Mesendoderm (in vitro differentiated cells): ENCODE results near the gene CYRIA.
A peak's percentile ranks its signal among the peaks of the same experiment; 100 is the strongest.

Experiments
- DNase-seq: peaks from one replicate; pipeline ENCODE4 v3.0.0; 2013
- H2AK5ac ChIP-seq: 2 replicates; pipeline ENCODE4 v1.6.1; 2013; ENCODE audit warnings: low read length, inconsistent platforms
- H2BK120ac ChIP-seq: 2 replicates; pipeline ENCODE4 v1.6.1; 2013; ENCODE audit warnings: low read depth, mild to moderate bottlenecking, low read length, moderate library complexity, mixed read lengths
- H2BK15ac ChIP-seq: replicated peaks from 2 replicates; pipeline ENCODE4 v1.6.1; 2013; ENCODE audit warnings: low read depth, mild to moderate bottlenecking, moderate library complexity
- H2BK5ac ChIP-seq: 2 replicates; pipeline ENCODE4 v1.6.1; 2013; ENCODE audit warnings: low read length, inconsistent platforms
- H3K18ac ChIP-seq: 2 replicates; pipeline ENCODE4 v1.6.1; 2013; ENCODE audit warnings: mild to moderate bottlenecking, low read length, mixed read lengths
- H3K23ac ChIP-seq: one replicate; pipeline ENCODE4 v1.6.1; 2013; ENCODE audit warnings: low read length
- H3K27ac ChIP-seq: 2 replicates; pipeline ENCODE4 v1.5.1; 2013; ENCODE audit warnings: low read depth, mild to moderate bottlenecking, inconsistent platforms, low read length, moderate library complexity
- H3K27me3 ChIP-seq: 2 replicates; pipeline ENCODE4 v1.6.1; 2013; ENCODE audit warnings: low read length, control low read depth, mild to moderate bottlenecking, inconsistent platforms; ENCODE audit not compliant: insufficient read depth, poor library complexity
- H3K36me3 ChIP-seq: 2 replicates; pipeline ENCODE4 v1.6.1; 2013; ENCODE audit warnings: low read length, inconsistent platforms; ENCODE audit not compliant: control insufficient read depth, insufficient read depth
- H3K4ac ChIP-seq: one replicate; pipeline ENCODE4 v1.6.1; 2013; ENCODE audit warnings: low read depth, mild to moderate bottlenecking, low read length, moderate library complexity
- H3K4me1 ChIP-seq: 2 replicates; pipeline ENCODE4 v1.6.1; 2013; ENCODE audit warnings: low read depth, low read length, inconsistent platforms; ENCODE audit not compliant: control insufficient read depth
- H3K4me2 ChIP-seq: 2 replicates; pipeline ENCODE4 v1.6.1; 2013; ENCODE audit warnings: low read length
- H3K4me3 ChIP-seq: 2 replicates; pipeline ENCODE4 v1.5.1; 2013; ENCODE audit warnings: mild to moderate bottlenecking, low read length
- H3K56ac ChIP-seq: one replicate; pipeline ENCODE4 v1.6.1; 2013; ENCODE audit warnings: low read length
- H3K79me1 ChIP-seq: 2 replicates; pipeline ENCODE4 v1.6.1; 2013; ENCODE audit warnings: low read length, inconsistent platforms
- H3K79me2 ChIP-seq: 2 replicates; pipeline ENCODE4 v1.6.1; 2013; ENCODE audit warnings: mild to moderate bottlenecking, low read length; ENCODE audit not compliant: control insufficient read depth, insufficient read depth
- H3K9ac ChIP-seq: 2 replicates; pipeline ENCODE4 v1.6.1; 2013; ENCODE audit warnings: low read length, inconsistent platforms
- H4K5ac ChIP-seq: one replicate; pipeline ENCODE4 v1.6.1; 2013; ENCODE audit warnings: low read length
- H4K8ac ChIP-seq: one replicate; pipeline ENCODE4 v1.6.1; 2013; ENCODE audit warnings: low read depth, mild to moderate bottlenecking, control low read depth, low read length, moderate library complexity
- WGBS: extraction: QIAGEN DNeasy Blood & Tissue Kit; methylation state at CpG from one replicate; pipeline ENCODE4 v1.1.7; 2013; ENCODE audit warnings: low lambda C conversion rate, missing lambda C conversion rate; ENCODE audit not compliant: insufficient coverage; ENCODE audit errors: extremely low coverage; 5-methylcytosine and 5-hydroxymethylcytosine counted together

The CYRIA gene

DNA sequence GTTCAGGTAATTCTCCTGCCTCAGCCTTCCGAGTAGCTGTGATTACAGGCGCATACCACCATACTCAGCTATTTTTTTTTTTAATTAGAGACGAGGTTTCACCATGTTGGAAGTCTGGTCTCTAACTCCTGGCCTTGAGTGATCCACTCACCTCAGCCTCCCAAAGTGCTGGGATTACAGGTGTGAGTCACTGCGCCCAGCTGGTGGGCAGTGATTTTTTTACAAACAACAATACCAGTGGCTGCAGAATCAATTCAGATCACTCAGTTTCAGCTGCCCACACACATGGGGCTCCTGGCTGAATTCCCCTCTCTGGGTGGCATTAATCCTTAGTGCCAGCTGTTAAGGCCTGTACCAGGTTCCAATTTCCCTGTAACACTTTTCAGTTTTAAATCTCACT, 13.3 kb upstream of the CYRIA start:
- H3K4ac ChIP-seq, result no peak overlapping the region
- no peak overlapping the region for H3K56ac ChIP-seq
- no peak overlapping the region for H3K4me2 ChIP-seq
- no peak overlapping the region for H4K5ac ChIP-seq
- no peak overlapping the region for H2AK5ac ChIP-seq
- H3K23ac ChIP-seq, result no peak overlapping the region
- no peak overlapping the region for H2BK15ac ChIP-seq
- H3K27ac ChIP-seq, result no peak overlapping the region
- DNase-seq, result peak; percentile 11
- H2BK120ac ChIP-seq, result no peak overlapping the region
- no peak overlapping the region for H2BK5ac ChIP-seq
- no peak overlapping the region for H4K8ac ChIP-seq
- no CpG with 5 or more reads among the region's 4 CpGs for WGBS
- no peaks in the 10 kb centered on the region for H3K27me3 ChIP-seq
- H3K4me3 ChIP-seq, result no peak overlapping the region
- no peaks in the 10 kb centered on the region for H3K79me1 ChIP-seq
- H3K18ac ChIP-seq, result no peak overlapping the region
- H3K79me2 ChIP-seq, result no peaks in the 10 kb centered on the region
- no peaks in the 10 kb centered on the region for H3K36me3 ChIP-seq
- no peaks in the 10 kb centered on the region for H3K4me1 ChIP-seq
- no peak overlapping the region for H3K9ac ChIP-seq

DNA sequence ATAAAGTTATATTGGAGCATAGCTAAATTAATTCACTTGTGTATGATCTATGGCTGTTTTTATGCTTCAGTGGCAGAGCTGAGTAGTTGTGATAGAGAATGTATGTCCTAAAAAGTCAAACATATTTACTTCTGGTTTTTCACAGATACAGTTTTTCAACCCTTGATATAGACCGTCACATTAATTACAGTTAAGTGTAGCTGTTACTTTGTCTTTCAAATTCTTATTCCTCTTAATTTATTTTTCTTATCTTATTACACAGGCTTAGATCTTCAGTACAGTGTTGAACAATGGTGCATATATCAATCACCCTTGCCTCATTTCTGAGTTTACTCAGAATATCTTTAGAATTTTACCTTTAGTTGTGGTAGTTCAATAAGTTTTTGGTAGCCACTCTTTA, 12.2 kb upstream of the CYRIA start:
- Histone ChIP-seq H3K27ac (no peak overlapping the region), H3K23ac (no peak overlapping the region), H3K56ac (no peak overlapping the region), H4K5ac (no peak overlapping the region), H3K79me2 (no peaks in the 10 kb centered on the region), H3K27me3 (no peaks in the 10 kb centered on the region), H3K4ac (no peak overlapping the region), H2BK120ac (no peak overlapping the region), H3K36me3 (no peaks in the 10 kb centered on the region), H3K18ac (no peak overlapping the region), H4K8ac (no peak overlapping the region), H2BK5ac (no peak overlapping the region), H2BK15ac (no peak overlapping the region), H2AK5ac (no peak overlapping the region), H3K79me1 (no peaks in the 10 kb centered on the region), H3K4me3 (no peak overlapping the region), H3K4me2 (no peak overlapping the region), H3K9ac (no peak overlapping the region), H3K4me1 (no peaks in the 10 kb centered on the region)
- no CpG with 5 or more reads among the region's 1 CpG for WGBS
- no peak for DNase-seq

DNA sequence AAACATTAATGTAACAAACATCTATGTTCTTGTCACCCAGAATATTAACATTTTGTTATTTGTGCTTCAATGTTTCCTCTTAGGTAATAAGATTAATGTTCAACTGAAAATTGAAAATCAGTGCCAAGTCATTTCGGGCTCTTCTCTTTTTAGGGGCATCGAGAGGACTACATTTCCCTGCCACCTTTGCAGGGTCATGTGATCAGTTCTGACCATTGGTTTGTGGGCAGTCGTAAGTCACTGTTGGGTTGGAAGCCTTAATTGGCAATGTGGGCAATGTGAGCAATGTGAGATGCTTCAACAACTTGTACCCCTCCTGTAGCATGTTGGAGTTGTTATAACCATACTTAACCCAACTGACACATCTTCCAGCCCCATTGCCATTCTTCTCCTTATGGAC, 10.1 kb upstream of the CYRIA start:
- no peak overlapping the region for H3K4me2 ChIP-seq
- H2BK15ac ChIP-seq, result no peak overlapping the region
- no CpG with 5 or more reads among the region's 3 CpGs for WGBS
- H3K4me3 ChIP-seq, result no peak overlapping the region
- no peak for DNase-seq
- H3K36me3 ChIP-seq, result no peaks in the 10 kb centered on the region
- no peak overlapping the region for H4K8ac ChIP-seq
- H3K4me1 ChIP-seq, result no peaks in the 10 kb centered on the region
- H3K27me3 ChIP-seq, result no peaks in the 10 kb centered on the region
- no peak overlapping the region for H2BK120ac ChIP-seq
- H4K5ac ChIP-seq, result no peak overlapping the region
- no peaks in the 10 kb centered on the region for H3K79me2 ChIP-seq
- H3K79me1 ChIP-seq, result no peaks in the 10 kb centered on the region
- H3K23ac ChIP-seq, result no peak overlapping the region
- no peak overlapping the region for H3K9ac ChIP-seq
- no peak overlapping the region for H2BK5ac ChIP-seq
- H3K18ac ChIP-seq, result no peak overlapping the region
- no peak overlapping the region for H2AK5ac ChIP-seq
- H3K56ac ChIP-seq, result no peak overlapping the region
- no peak overlapping the region for H3K4ac ChIP-seq
- no peak overlapping the region for H3K27ac ChIP-seq

DNA sequence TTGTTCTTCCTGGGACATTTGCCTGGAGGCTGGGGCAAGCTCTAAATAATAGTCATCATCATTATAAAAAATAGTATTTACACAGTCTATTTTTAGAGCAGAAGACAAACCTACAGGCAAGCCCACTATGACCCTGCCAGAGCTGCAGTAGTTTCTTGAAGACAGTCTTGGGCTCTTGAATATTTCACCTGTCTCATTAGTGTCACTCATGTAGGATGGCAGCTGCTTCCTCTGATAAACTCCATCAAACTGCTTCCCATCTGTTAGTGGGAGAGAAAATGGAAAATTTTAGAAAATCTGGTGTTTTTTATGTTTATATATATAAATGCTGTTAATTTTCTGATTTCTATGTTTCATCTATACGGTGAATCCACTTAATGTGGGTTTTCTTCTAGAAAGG, 8.5 kb upstream of the CYRIA start:
- H3K4me3 ChIP-seq, result no peak overlapping the region
- no peak overlapping the region for H3K4me2 ChIP-seq
- no peak overlapping the region for H3K56ac ChIP-seq
- no peak overlapping the region for H2BK5ac ChIP-seq
- no peaks in the 10 kb centered on the region for H3K27me3 ChIP-seq
- no peak overlapping the region for H2AK5ac ChIP-seq
- no peak overlapping the region for H4K5ac ChIP-seq
- H3K4me1 ChIP-seq, result no peaks in the 10 kb centered on the region
- H3K4ac ChIP-seq, result no peak overlapping the region
- H3K18ac ChIP-seq, result no peak overlapping the region
- H4K8ac ChIP-seq, result no peak overlapping the region
- H3K27ac ChIP-seq, result no peak overlapping the region
- H2BK15ac ChIP-seq, result no peak overlapping the region
- H3K79me1 ChIP-seq, result no peaks in the 10 kb centered on the region
- no peaks in the 10 kb centered on the region for H3K79me2 ChIP-seq
- WGBS, result no CpG with 5 or more reads among the region's 1 CpG
- H3K23ac ChIP-seq, result no peak overlapping the region
- no peak overlapping the region for H2BK120ac ChIP-seq
- no peaks in the 10 kb centered on the region for H3K36me3 ChIP-seq
- DNase-seq, result no peak
- H3K9ac ChIP-seq, result no peak overlapping the region

DNA sequence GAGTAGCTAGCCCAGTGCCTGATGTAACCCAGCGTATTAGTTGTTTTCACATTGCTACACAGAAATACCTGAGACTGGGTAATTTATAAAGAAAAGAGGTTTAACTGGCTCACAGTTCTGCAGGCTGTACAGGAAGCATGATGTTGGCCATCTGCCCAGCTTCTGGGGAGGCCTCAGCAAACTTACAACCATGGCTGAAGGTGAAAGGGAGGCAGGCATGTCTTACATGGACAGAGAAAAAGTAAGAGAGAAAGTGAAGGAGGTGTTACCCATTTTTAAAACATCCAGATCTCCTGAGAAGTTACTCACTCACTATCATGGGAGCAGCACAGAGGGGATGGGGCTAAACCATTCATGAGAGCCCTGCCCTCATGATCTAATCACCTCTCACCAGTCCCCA, 6.1 kb upstream of the CYRIA start:
- Histone ChIP-seq H3K18ac (no peak overlapping the region), H3K27me3 (no peaks in the 10 kb centered on the region), H4K8ac (no peak overlapping the region), H2BK5ac (no peak overlapping the region), H3K79me1 (no peaks in the 10 kb centered on the region), H3K36me3 (no peaks in the 10 kb centered on the region), H4K5ac (no peak overlapping the region), H3K79me2 (no peaks in the 10 kb centered on the region), H3K4me3 (no peak overlapping the region), H3K9ac (no peak overlapping the region), H3K23ac (no peak overlapping the region), H2BK120ac (no peak overlapping the region), H3K4me1 (no peaks in the 10 kb centered on the region), H3K4ac (no peak overlapping the region), H3K4me2 (no peak overlapping the region), H3K56ac (no peak overlapping the region), H2BK15ac (no peak overlapping the region), H3K27ac (no peak overlapping the region), H2AK5ac (no peak overlapping the region)
- DNase-seq, result no peak
- no CpG with 5 or more reads among the region's 1 CpG for WGBS

DNA sequence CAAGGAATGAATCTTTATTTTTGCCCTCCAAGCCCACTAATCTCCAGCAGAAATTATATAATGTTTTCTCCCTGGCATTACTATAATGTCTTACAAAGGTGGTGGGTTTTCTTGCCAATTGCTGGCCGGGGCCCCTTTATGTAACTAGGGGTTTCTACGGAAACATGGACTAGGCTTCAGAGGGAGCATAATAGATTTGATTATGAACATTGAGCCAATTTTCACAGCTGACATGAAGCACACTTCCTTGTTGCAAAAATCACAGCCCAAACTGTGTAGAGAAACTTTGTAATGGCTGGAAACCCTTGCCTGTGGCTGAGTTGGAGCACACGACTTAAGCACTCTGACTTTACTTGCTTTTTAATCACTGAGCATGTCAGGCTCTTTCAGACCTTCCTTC, 3.8 kb upstream of the CYRIA start:
- Histone ChIP-seq H4K5ac (no peak overlapping the region), H3K9ac (no peak overlapping the region), H2AK5ac (no peak overlapping the region), H3K4ac (no peak overlapping the region), H3K79me1 (no peaks in the 10 kb centered on the region), H2BK15ac (no peak overlapping the region), H3K18ac (no peak overlapping the region), H2BK5ac (no peak overlapping the region), H3K23ac (no peak overlapping the region), H4K8ac (no peak overlapping the region), H3K27me3 (no peaks in the 10 kb centered on the region), H2BK120ac (no peak overlapping the region), H3K4me2 (no peak overlapping the region), H3K27ac (no peak overlapping the region), H3K4me1 (peaks cover 2% of the 10 kb centered on the region), H3K4me3 (no peak overlapping the region), H3K36me3 (no peaks in the 10 kb centered on the region), H3K79me2 (no peaks in the 10 kb centered on the region), H3K56ac (no peak overlapping the region)
- no peak for DNase-seq
- no CpG with 5 or more reads among the region's 3 CpGs for WGBS
